Osteocyte (in vitro differentiated cells): ENCODE data around the gene OPCML. TPM values are rescaled to one million over a fixed set of nuclear protein-coding genes. Genes with fewer than 3 reads are reported as not detected.

Source experiments
- DNase-seq: peaks from one replicate; pipeline ENCODE4 v3.0.0; 2021; ENCODE audit warnings: mixed read lengths; ENCODE audit not compliant: unreplicated experiment; ENCODE audit errors: extremely low spot score
- H3K27ac Mint-ChIP-seq: one replicate; pipeline ENCODE4 v1.8.0; 2021; ENCODE audit warnings: mild to moderate bottlenecking, mixed read lengths; ENCODE audit not compliant: unreplicated experiment
- H3K27me3 Mint-ChIP-seq: one replicate; pipeline ENCODE4 v1.8.0; 2021; ENCODE audit warnings: mixed read lengths; ENCODE audit not compliant: unreplicated experiment
- H3K36me3 Mint-ChIP-seq: one replicate; pipeline ENCODE4 v1.8.0; 2021; ENCODE audit warnings: mixed read lengths; ENCODE audit not compliant: unreplicated experiment
- H3K4me1 Mint-ChIP-seq: one replicate; pipeline ENCODE4 v1.8.0; 2021; ENCODE audit warnings: mixed read lengths; ENCODE audit not compliant: unreplicated experiment
- H3K4me3 Mint-ChIP-seq: one replicate; pipeline ENCODE4 v1.8.0; 2021; ENCODE audit warnings: mild to moderate bottlenecking, moderate library complexity, mixed read lengths; ENCODE audit not compliant: unreplicated experiment
- H3K9me3 Mint-ChIP-seq: one replicate; pipeline ENCODE4 v1.8.0; 2021; ENCODE audit warnings: mixed read lengths; ENCODE audit not compliant: unreplicated experiment
- total RNA-seq: library from RNA; stranded (reverse); gene quantifications from 2 replicates; pipeline ENCODE4 v1.2.1, GENCODE V29; 2021
- TF ChIP-seq, protein P1 (sequence below): fragments of 200-600 bp; sonication (generic); IDR thresholded peaks from 2 replicates; pipeline ENCODE4 v1.5.0; 2021; ENCODE audit warnings: antibody characterized with exemption, mild to moderate bottlenecking, moderate library complexity

Gene OPCML
- total RNA-seq, 1 donor from 2014 or later, result 0.11 TPM

DNA sequence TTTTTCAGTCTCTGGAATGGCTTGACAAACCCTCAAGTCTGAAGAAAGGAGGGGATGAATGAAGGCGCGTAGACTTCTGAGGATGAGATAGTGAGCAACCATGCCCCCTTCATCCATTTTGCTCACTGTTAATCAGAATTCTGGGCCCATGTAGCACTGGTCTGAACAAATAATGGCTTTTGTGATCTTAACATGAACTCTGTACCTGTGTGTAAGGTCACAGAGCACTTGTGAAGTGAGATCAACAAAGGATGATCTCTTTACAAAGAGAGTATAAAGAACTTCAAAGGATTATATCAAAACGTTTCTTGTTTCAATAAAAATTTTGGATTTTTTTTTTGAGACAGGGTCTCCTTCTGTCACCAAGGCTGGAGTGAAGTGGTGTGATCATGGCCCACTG lies 976.7 kb downstream of the OPCML start:
- peaks cover 6% of the 10 kb centered on the region for H3K27me3 Mint-ChIP-seq
- DNase-seq, result no peak
- no peaks in the 10 kb centered on the region for H3K4me1 Mint-ChIP-seq
- TF ChIP-seq, protein P1, sequence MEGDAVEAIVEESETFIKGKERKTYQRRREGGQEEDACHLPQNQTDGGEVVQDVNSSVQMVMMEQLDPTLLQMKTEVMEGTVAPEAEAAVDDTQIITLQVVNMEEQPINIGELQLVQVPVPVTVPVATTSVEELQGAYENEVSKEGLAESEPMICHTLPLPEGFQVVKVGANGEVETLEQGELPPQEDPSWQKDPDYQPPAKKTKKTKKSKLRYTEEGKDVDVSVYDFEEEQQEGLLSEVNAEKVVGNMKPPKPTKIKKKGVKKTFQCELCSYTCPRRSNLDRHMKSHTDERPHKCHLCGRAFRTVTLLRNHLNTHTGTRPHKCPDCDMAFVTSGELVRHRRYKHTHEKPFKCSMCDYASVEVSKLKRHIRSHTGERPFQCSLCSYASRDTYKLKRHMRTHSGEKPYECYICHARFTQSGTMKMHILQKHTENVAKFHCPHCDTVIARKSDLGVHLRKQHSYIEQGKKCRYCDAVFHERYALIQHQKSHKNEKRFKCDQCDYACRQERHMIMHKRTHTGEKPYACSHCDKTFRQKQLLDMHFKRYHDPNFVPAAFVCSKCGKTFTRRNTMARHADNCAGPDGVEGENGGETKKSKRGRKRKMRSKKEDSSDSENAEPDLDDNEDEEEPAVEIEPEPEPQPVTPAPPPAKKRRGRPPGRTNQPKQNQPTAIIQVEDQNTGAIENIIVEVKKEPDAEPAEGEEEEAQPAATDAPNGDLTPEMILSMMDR, result no peak
- no peaks in the 10 kb centered on the region for H3K36me3 Mint-ChIP-seq
- H3K4me3 Mint-ChIP-seq, result no peak overlapping the region
- H3K27ac Mint-ChIP-seq, result no peak overlapping the region
- H3K9me3 Mint-ChIP-seq, result no peaks in the 10 kb centered on the region

DNA sequence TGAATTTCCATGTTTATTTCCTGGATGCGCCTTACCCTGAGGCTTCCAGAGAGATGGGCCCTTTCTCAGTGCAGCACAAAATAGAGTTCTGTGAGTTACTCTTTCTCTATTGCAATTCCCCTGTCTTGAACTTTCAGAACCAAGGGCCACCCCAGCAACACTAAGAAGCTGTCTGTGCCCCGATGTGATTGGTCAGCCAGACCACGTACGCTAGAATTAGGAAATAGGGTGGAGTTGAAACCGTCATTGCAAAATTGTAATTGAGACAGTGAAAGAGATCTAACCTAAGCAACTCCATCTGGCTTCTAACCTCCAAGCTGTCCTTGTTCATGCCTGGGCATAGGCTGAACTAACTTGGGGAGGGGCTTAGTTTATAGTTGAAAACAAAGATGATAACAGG lies 981.3 kb downstream of the OPCML start:
- no peak for DNase-seq
- TF ChIP-seq, protein P1, result no peak
- Mint-ChIP-seq H3K27me3 (no peaks in the 10 kb centered on the region), H3K36me3 (no peaks in the 10 kb centered on the region), H3K27ac (no peak overlapping the region), H3K9me3 (no peaks in the 10 kb centered on the region), H3K4me1 (no peaks in the 10 kb centered on the region), H3K4me3 (no peak overlapping the region)

DNA sequence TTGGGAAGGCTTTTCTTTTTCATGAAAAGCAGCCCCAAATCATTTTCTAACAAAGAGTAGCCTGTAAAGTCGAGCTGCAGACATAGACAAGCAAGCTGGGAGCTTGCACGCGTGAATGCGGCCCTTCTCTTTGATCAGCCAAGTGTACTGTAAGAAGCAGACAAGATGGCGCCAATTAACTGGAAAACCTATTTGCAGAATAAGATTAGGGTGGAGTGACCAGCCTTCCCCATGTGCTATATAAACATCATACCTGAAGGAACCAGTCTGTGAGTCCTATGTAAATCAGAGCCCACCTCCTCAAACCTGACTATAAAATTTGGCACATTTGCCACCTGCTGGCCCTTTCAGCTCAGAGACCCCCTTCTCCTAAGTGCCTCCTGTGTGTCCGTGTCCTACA lies 982.7 kb downstream of the OPCML start:
- H3K27ac Mint-ChIP-seq, result no peak overlapping the region
- H3K27me3 Mint-ChIP-seq, result no peaks in the 10 kb centered on the region
- no peak overlapping the region for H3K4me3 Mint-ChIP-seq
- H3K36me3 Mint-ChIP-seq, result no peaks in the 10 kb centered on the region
- TF ChIP-seq, protein P1, result no peak
- H3K9me3 Mint-ChIP-seq, result no peaks in the 10 kb centered on the region
- no peaks in the 10 kb centered on the region for H3K4me1 Mint-ChIP-seq
- DNase-seq, result no peak

DNA sequence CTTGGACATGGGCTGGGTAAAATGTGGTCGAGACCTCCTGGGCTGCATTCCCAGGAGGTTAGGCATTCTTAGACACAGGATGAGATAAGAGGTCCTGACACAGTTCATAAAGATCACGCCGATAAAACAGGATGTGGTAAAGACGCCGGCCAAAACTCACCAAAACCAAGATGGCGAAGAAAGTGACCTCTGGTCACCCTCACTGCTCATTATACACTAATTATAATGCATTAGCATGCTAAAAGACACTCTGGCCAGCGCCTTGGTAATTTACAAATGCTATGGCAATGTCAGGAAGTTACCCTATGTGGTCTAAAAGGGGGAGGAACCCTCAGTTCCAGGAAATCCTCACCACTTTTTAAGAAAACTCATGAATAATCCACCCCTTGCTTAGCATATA lies 983.3 kb downstream of the OPCML start:
- TF ChIP-seq, protein P1, result no peak
- Mint-ChIP-seq H3K36me3 (no peaks in the 10 kb centered on the region), H3K27ac (no peak overlapping the region), H3K4me1 (no peaks in the 10 kb centered on the region), H3K4me3 (no peak overlapping the region), H3K27me3 (no peaks in the 10 kb centered on the region), H3K9me3 (no peaks in the 10 kb centered on the region)
- no peak for DNase-seq

DNA sequence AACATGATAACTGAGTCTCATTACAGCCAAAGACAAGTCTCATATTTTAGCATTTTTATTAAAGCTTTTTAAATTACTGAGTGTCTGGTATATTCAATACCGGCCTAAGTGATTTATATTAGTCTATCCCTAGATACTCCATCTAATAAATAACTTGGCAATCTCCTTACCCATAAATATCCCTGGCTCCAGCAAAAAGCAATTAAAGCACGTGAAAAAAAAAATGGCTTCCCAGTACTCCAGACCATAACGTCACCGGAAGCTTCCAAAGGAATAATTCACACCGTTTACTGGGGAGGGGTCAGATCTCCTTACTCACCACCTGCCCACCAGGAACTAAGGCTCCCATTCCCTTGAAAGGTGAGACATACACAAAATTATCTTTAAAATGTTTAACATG lies 988.3 kb downstream of the OPCML start:
- no peaks in the 10 kb centered on the region for H3K4me1 Mint-ChIP-seq
- H3K36me3 Mint-ChIP-seq, result no peaks in the 10 kb centered on the region
- H3K4me3 Mint-ChIP-seq, result no peak overlapping the region
- no peaks in the 10 kb centered on the region for H3K27me3 Mint-ChIP-seq
- no peak overlapping the region for H3K27ac Mint-ChIP-seq
- DNase-seq, result no peak
- TF ChIP-seq, protein P1, result no peak
- H3K9me3 Mint-ChIP-seq, result no peaks in the 10 kb centered on the region
